Progenitor cell of endocrine pancreas (in vitro differentiated cells): Measurements from ENCODE around the gene TMEM171. TPM values are rescaled to one million over a fixed set of nuclear protein-coding genes. Genes with fewer than 3 reads are reported as not detected.
A peak's percentile ranks its signal among the peaks of the same experiment; 100 is the strongest.

ENCODE experiments used
- DNase-seq: peaks from one replicate; pipeline ENCODE4 v3.0.0; 2021; ENCODE audit warnings: low spot score; ENCODE audit not compliant: unreplicated experiment
- H3K27ac Mint-ChIP-seq: 2 replicates; pipeline ENCODE4 v1.8.0; 2021; ENCODE audit warnings: mild to moderate bottlenecking, moderate library complexity, mixed read lengths
- H3K27me3 Mint-ChIP-seq: 2 replicates; pipeline ENCODE4 v1.8.0; 2021; ENCODE audit warnings: mixed read lengths
- H3K36me3 Mint-ChIP-seq: 2 replicates; pipeline ENCODE4 v1.8.0; 2022; ENCODE audit warnings: mixed read lengths; ENCODE audit not compliant: insufficient read depth
- H3K4me1 Mint-ChIP-seq: 2 replicates; pipeline ENCODE4 v1.8.0; 2021; ENCODE audit warnings: low read depth, mixed read lengths
- H3K4me3 Mint-ChIP-seq: 2 replicates; pipeline ENCODE4 v1.8.0; 2021; ENCODE audit warnings: low read depth, mild to moderate bottlenecking, moderate library complexity, mixed read lengths
- H3K9me3 Mint-ChIP-seq: 2 replicates; pipeline ENCODE4 v1.8.0; 2021; ENCODE audit warnings: low read depth, mixed read lengths
- CTCF ChIP-seq: fragments of 200-600 bp; sonication (generic); IDR thresholded peaks from one replicate; pipeline ENCODE4 v1.5.0; 2021; ENCODE audit warnings: antibody characterized with exemption, mild to moderate bottlenecking; ENCODE audit not compliant: unreplicated experiment
- total RNA-seq: library from RNA; stranded (reverse); gene quantifications from 2 replicates; pipeline ENCODE4 v1.2.1, GENCODE V29; 2021

Gene TMEM171
- total RNA-seq, 1 donor from 2014 or later = 7.1 TPM

- no peak for DNase-seq
- Mint-ChIP-seq H3K9me3 (no peaks in the 10 kb centered on the region), H3K27ac (no peak overlapping the region), H3K27me3 (peaks cover 26% of the 10 kb centered on the region), H3K4me3 (no peak overlapping the region), H3K4me1 (peaks cover 8% of the 10 kb centered on the region), H3K36me3 (no peaks in the 10 kb centered on the region)
- no peak for TF ChIP-seq CTCF
Observed at GRCh38 chr5:73155271-73156222, 35.2 kb downstream of the TMEM171 start.

GRCh38 chr5:73157414-73158303, 37.3 kb downstream of the TMEM171 start:
- H3K4me3 Mint-ChIP-seq = no peak overlapping the region
- peaks cover 3% of the 10 kb centered on the region for H3K4me1 Mint-ChIP-seq
- no peak for TF ChIP-seq CTCF
- no peak overlapping the region for H3K27ac Mint-ChIP-seq
- no peaks in the 10 kb centered on the region for H3K9me3 Mint-ChIP-seq
- H3K36me3 Mint-ChIP-seq = no peaks in the 10 kb centered on the region
- H3K27me3 Mint-ChIP-seq = peaks cover 19% of the 10 kb centered on the region
- no peak for DNase-seq

- Mint-ChIP-seq H3K4me1 (no peaks in the 10 kb centered on the region), H3K9me3 (no peaks in the 10 kb centered on the region), H3K36me3 (no peaks in the 10 kb centered on the region), H3K27me3 (peaks cover 16% of the 10 kb centered on the region), H3K4me3 (no peak overlapping the region), H3K27ac (no peak overlapping the region)
- TF ChIP-seq CTCF = no peak
- DNase-seq = no peak
Observed at GRCh38 chr5:73158313-73158712, 37.9 kb downstream of the TMEM171 start.

GRCh38 chr5:73160239-73160671, 39.9 kb downstream of the TMEM171 start:
- H3K27ac Mint-ChIP-seq = no peak overlapping the region
- peaks cover 20% of the 10 kb centered on the region for H3K27me3 Mint-ChIP-seq
- no peaks in the 10 kb centered on the region for H3K36me3 Mint-ChIP-seq
- TF ChIP-seq CTCF = no peak
- DNase-seq = no peak
- no peak overlapping the region for H3K4me3 Mint-ChIP-seq
- H3K4me1 Mint-ChIP-seq = no peaks in the 10 kb centered on the region
- no peaks in the 10 kb centered on the region for H3K9me3 Mint-ChIP-seq

GRCh38 chr5:73170522-73170921, 50.1 kb downstream of the TMEM171 start:
- Mint-ChIP-seq H3K36me3 (no peaks in the 10 kb centered on the region), H3K4me1 (no peaks in the 10 kb centered on the region), H3K4me3 (no peak overlapping the region), H3K27ac (no peak overlapping the region), H3K27me3 (peaks cover 7% of the 10 kb centered on the region), H3K9me3 (no peaks in the 10 kb centered on the region)
- DNase-seq = no peak
- peak; percentile 47 for TF ChIP-seq CTCF
